HCT116 (cell line): ENCODE results near the gene RIT1. TPM values are rescaled to one million over a fixed set of nuclear protein-coding genes. Genes with fewer than 3 reads are reported as not detected.

Experiments
- ATAC-seq: fragments of 200-7000 bp; cut with Tn5 transposase; 2 replicates; pipeline ENCODE4 v1.9.1; 2020; ENCODE audit warnings: mild to moderate bottlenecking, moderate library complexity
- BruUV-seq: library from RNA; stranded (reverse); fragments of 400-500 nt; replicated peaks from 2 replicates; lab custom pipeline; 2021; lab: Mats Ljungman, UMichigan
- CTCF ChIA-PET: fragments of 300-600 bp; sonication (Branson Sonifier 250); formaldehyde crosslinking; loops from one replicate; lab custom pipeline; 2021; ENCODE audit warnings: antibody characterized with exemption; lab: Charles Lee
- POLR2A ChIA-PET: fragments of 300-600, 350-600 bp; sonication (Branson Sonifier 250); formaldehyde crosslinking; loops from one replicate; lab custom pipeline; 2021; ENCODE audit warnings: antibody characterized with exemption; lab: Charles Lee
- RAD21 ChIA-PET, 2 experiments: fragments of 300-600 bp; sonication (Branson Sonifier 250); formaldehyde crosslinking; loops; one replicate each; lab custom pipeline; 2023; ENCODE audit warnings: low total read pairs in 2 of 2; ENCODE audit not compliant: uncharacterized antibody in 2 of 2, unreplicated experiment in 2 of 2, low non-redundant PET in 1 of 2; lab: Charles Lee
- DNase-seq: peaks from one replicate; pipeline ENCODE4 v3.0.0-alpha.2; 2010; ENCODE audit warnings: low read depth, low spot score
- H2AFZ ChIP-seq: fragments of 200-600 bp; shearing (Covaris generic), sonication (generic); 2 replicates; pipeline ENCODE4 v1.6.1; 2017; ENCODE audit warnings: low read depth, mixed run types, mixed read lengths, antibody characterized with exemption, low read length; ENCODE audit not compliant: poor library complexity, severe bottlenecking
- H3K27ac ChIP-seq: 2 replicates; pipeline ENCODE4 v1.5.1; 2012; ENCODE audit warnings: low read depth, low read length
- H3K27me3 ChIP-seq: fragments of 200-600 bp; sonication (generic); 2 replicates; pipeline ENCODE4 v1.6.1; 2016; ENCODE audit warnings: mixed run types, low read length, mixed read lengths; ENCODE audit not compliant: insufficient read depth
- H3K36me3 ChIP-seq, 2 experiments: fragments of 200-500 bp in 1 of 2; fragments of 200-600 bp in 1 of 2; sonication (Bioruptor generic) in 1 of 2; sonication (generic) in 1 of 2; 2 replicates each; pipeline versions ENCODE4 v1.5.1 to v1.6.1; 2014 to 2016; ENCODE audit warnings: low read length in 2 of 2, inconsistent platforms in 1 of 2, mixed read lengths in 1 of 2, mixed run types in 1 of 2; ENCODE audit not compliant: insufficient read depth in 2 of 2, control insufficient read depth in 1 of 2
- H3K4me1 ChIP-seq, 2 experiments: fragments of 200-600 bp in 1 of 2; sonication (generic) in 1 of 2; 2 replicates each; pipeline versions ENCODE4 v1.5.1 to v1.6.1; 2012 to 2017; ENCODE audit warnings: low read length in 2 of 2, inconsistent platforms in 1 of 2, mild to moderate bottlenecking in 1 of 2, mixed read lengths in 1 of 2, mixed run types in 1 of 2, moderate library complexity in 1 of 2; ENCODE audit not compliant: insufficient read depth in 2 of 2, control insufficient read depth in 1 of 2
- H3K4me2 ChIP-seq: fragments of 200-600 bp; sonication (generic); 2 replicates; pipeline ENCODE4 v1.6.1; 2017; ENCODE audit warnings: mixed run types, low read length, mixed read lengths
- H3K4me3 ChIP-seq, 2 experiments: fragments of 200-600 bp in 1 of 2; sonication (generic) in 1 of 2; replicated peaks in 1 of 2; 2 replicates each; pipeline ENCODE4 v1.5.1; 2011 to 2016; ENCODE audit warnings: low read length in 2 of 2, control low read depth in 1 of 2, low read depth in 1 of 2, mild to moderate bottlenecking in 1 of 2, mixed read lengths in 1 of 2, mixed run types in 1 of 2
- H3K79me2 ChIP-seq: fragments of 200-600 bp; sonication (generic); 2 replicates; pipeline ENCODE4 v1.6.1; 2017; ENCODE audit warnings: mild to moderate bottlenecking, mixed run types, low read length, moderate library complexity, mixed read lengths; ENCODE audit not compliant: insufficient read depth
- H3K9ac ChIP-seq: fragments of 200-600 bp; sonication (generic); 2 replicates; pipeline ENCODE4 v1.6.1; 2016; ENCODE audit warnings: low read length, mixed read lengths
- H3K9me2 ChIP-seq: fragments of 200-600 bp; sonication (generic), shearing (Covaris generic); 2 replicates; pipeline ENCODE4 v1.6.1; 2017; ENCODE audit warnings: mixed run types, mild to moderate bottlenecking, moderate library complexity; ENCODE audit not compliant: insufficient read depth
- H3K9me3 ChIP-seq, 2 experiments: fragments of 200-500 bp in 1 of 2; fragments of 200-600 bp in 1 of 2; sonication (Bioruptor generic) in 1 of 2; sonication (generic) in 1 of 2; 2 replicates each; pipeline ENCODE4 v1.6.1; 2014 to 2017; ENCODE audit warnings: low read length in 2 of 2, mixed read lengths in 2 of 2, inconsistent platforms in 1 of 2, low read depth in 1 of 2, mild to moderate bottlenecking in 1 of 2, mixed run types in 1 of 2, moderate library complexity in 1 of 2; ENCODE audit not compliant: control insufficient read depth in 1 of 2, insufficient read depth in 1 of 2
- H4K20me1 ChIP-seq: fragments of 200-600 bp; sonication (generic), shearing (Covaris generic); 2 replicates; pipeline ENCODE4 v1.6.1; 2017; ENCODE audit warnings: mixed run types, mild to moderate bottlenecking, moderate library complexity; ENCODE audit not compliant: insufficient read depth
- CEBPB ChIP-seq: IDR thresholded peaks from 2 replicates; pipeline ENCODE4 v1.6.1; 2012; ENCODE audit warnings: low read depth
- EGR1 ChIP-seq: IDR thresholded peaks from 2 replicates; pipeline ENCODE4 v1.6.1; 2012; ENCODE audit warnings: low read depth
- ELF1 ChIP-seq: IDR thresholded peaks from 2 replicates; pipeline ENCODE4 v1.6.1; 2012; ENCODE audit warnings: low read depth, borderline replicate concordance
- EZH2 ChIP-seq: fragments of 200-600 bp; sonication (generic); IDR thresholded peaks from 2 replicates; pipeline ENCODE4 v1.6.1; 2017; ENCODE audit warnings: antibody characterized with exemption, mixed run types
- FOSL1 ChIP-seq: IDR thresholded peaks from 2 replicates; pipeline ENCODE4 v1.6.1; 2012; ENCODE audit warnings: low read depth
- POLR2A ChIP-seq: IDR thresholded peaks from 2 replicates; pipeline ENCODE4 v1.7.0; 2011; ENCODE audit warnings: borderline replicate concordance; ENCODE audit not compliant: insufficient read depth, insufficient read length; ENCODE audit errors: extremely low read depth
- SIN3A ChIP-seq: IDR thresholded peaks from 2 replicates; pipeline ENCODE4 v1.6.1; 2012; ENCODE audit warnings: low read depth
- TCF7L2 ChIP-seq: IDR thresholded peaks from 2 replicates; pipeline ENCODE4 v1.7.0; 2011; ENCODE audit warnings: borderline replicate concordance, inconsistent platforms; ENCODE audit not compliant: insufficient read depth, insufficient read length; ENCODE audit errors: extremely low read depth
- YY1 ChIP-seq: IDR thresholded peaks from 2 replicates; pipeline ENCODE4 v1.6.1; 2011; ENCODE audit warnings: low read length, low read depth, moderate library complexity, mild to moderate bottlenecking; ENCODE audit not compliant: insufficient replicate concordance; ENCODE audit errors: extremely low read depth
- intact Hi-C: fragments of 100-400 bp; cut with micrococcal nuclease; formaldehyde crosslinking; loops from 2 replicates; pipeline ENCODE4 v1.10.0; 2022
- total RNA-seq: library from RNA; stranded (reverse); gene quantifications from one replicate; pipeline ENCODE4 v1.2.1, GENCODE V29; 2021; ENCODE audit not compliant: unreplicated experiment
- TF ChIP-seq, protein P1 (sequence below): IDR thresholded peaks from 2 replicates; pipeline ENCODE4 v1.6.1; 2012; ENCODE audit warnings: low read depth

The RIT1 gene
- total RNA-seq, 1 experiment from 2014 or later, result 10.2 TPM

DNA sequence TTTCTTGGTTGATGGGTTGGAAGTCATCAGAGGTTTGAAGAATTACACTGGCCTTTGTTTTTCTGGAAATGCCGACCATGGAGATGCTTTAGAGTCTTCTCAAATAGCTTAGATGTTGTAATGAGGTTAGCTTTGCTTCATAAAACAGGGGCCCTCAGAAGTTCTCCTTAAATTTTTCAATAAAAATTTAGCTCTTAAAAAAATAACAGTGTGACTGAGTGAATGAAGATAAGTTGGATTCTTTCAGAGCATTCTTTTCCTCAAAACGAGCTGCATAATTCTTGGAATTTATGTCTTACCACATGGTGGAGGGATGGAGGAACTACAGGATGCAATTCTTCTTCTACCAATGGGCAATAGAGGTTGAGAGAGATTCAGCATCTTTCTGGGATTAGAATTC lies 28.4 kb downstream of the RIT1 start:
- Histone ChIP-seq H2AFZ (no peak overlapping the region), H3K27ac (no peak overlapping the region), H3K9me3 (no peaks in the 10 kb centered on the region)
- ATAC-seq, result no peak
- POLR2A ChIA-PET, result no interaction called here
- TF ChIP-seq YY1 (no peak), POLR2A (no peak), FOSL1 (no peak)
- TF ChIP-seq, all 23 proteins: peak for 0
- no peaks in the 10 kb centered on the region for H3K79me2 ChIP-seq
- DNase-seq, result no peak
- BruUV-seq, result no TSS peak
- no peaks in the 10 kb centered on the region for H3K36me3 ChIP-seq
- H3K27me3 ChIP-seq, result peaks cover 7% of the 10 kb centered on the region; the same call in 1 of the 2 replicates
- no peaks in the 10 kb centered on the region for H3K9me2 ChIP-seq
- H3K4me3 ChIP-seq, result no peak overlapping the region
- no peaks in the 10 kb centered on the region for H3K4me1 ChIP-seq
- H4K20me1 ChIP-seq, result no peaks in the 10 kb centered on the region
- no peak overlapping the region for H3K4me2 ChIP-seq
- CTCF ChIA-PET, result no interaction called here
- no peak overlapping the region for H3K9ac ChIP-seq
- RAD21 ChIA-PET, result no interaction called here
- intact Hi-C loops, result no loop called here

DNA sequence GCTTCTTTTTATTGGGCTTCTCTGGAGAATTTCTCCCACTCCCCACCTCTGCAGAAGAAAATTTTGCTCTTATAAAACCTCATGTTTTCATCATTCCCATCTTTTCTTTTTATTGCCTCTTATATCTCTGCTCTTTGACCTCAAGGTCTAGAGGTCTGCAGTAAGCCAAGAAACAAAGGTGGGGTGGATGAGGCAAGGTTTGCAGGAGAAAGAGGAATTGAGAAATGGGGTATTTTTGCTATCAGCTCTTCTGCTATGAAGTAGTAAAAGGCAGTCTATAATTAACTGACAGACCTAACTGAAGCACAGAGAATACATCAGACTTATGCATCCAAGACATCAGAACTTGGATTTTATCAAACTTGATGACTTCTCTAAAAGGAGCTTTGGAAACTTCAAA lies 28.9 kb downstream of the RIT1 start:
- ChIA-PET CTCF (no interaction called here), RAD21 (no interaction called here), POLR2A (no interaction called here)
- no TSS peak for BruUV-seq
- H3K36me3 ChIP-seq, result no peaks in the 10 kb centered on the region
- peaks cover 7% of the 10 kb centered on the region; the same call in 1 of the 2 replicates for H3K27me3 ChIP-seq
- ATAC-seq (no peak), DNase-seq (no peak)
- H4K20me1 ChIP-seq, result no peaks in the 10 kb centered on the region
- no peaks in the 10 kb centered on the region for H3K79me2 ChIP-seq
- intact Hi-C loops, result no loop called here
- H3K9me2 ChIP-seq, result no peaks in the 10 kb centered on the region
- H3K4me3 ChIP-seq, result no peak overlapping the region
- H3K4me2 ChIP-seq, result no peak overlapping the region
- TF ChIP-seq TCF7L2 (no peak), SIN3A (no peak), FOSL1 (no peak), EZH2 (no peak), CEBPB (no peak), YY1 (no peak), EGR1 (no peak), ELF1 (no peak)
- TF ChIP-seq, protein P1, sequence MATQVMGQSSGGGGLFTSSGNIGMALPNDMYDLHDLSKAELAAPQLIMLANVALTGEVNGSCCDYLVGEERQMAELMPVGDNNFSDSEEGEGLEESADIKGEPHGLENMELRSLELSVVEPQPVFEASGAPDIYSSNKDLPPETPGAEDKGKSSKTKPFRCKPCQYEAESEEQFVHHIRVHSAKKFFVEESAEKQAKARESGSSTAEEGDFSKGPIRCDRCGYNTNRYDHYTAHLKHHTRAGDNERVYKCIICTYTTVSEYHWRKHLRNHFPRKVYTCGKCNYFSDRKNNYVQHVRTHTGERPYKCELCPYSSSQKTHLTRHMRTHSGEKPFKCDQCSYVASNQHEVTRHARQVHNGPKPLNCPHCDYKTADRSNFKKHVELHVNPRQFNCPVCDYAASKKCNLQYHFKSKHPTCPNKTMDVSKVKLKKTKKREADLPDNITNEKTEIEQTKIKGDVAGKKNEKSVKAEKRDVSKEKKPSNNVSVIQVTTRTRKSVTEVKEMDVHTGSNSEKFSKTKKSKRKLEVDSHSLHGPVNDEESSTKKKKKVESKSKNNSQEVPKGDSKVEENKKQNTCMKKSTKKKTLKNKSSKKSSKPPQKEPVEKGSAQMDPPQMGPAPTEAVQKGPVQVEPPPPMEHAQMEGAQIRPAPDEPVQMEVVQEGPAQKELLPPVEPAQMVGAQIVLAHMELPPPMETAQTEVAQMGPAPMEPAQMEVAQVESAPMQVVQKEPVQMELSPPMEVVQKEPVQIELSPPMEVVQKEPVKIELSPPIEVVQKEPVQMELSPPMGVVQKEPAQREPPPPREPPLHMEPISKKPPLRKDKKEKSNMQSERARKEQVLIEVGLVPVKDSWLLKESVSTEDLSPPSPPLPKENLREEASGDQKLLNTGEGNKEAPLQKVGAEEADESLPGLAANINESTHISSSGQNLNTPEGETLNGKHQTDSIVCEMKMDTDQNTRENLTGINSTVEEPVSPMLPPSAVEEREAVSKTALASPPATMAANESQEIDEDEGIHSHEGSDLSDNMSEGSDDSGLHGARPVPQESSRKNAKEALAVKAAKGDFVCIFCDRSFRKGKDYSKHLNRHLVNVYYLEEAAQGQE, result no peak
- H3K9ac ChIP-seq, result no peak overlapping the region
- no peak overlapping the region for H3K27ac ChIP-seq
- no peak overlapping the region for H2AFZ ChIP-seq
- no peaks in the 10 kb centered on the region for H3K4me1 ChIP-seq
- no peaks in the 10 kb centered on the region for H3K9me3 ChIP-seq
